Fibroblast of lung (primary cell): ENCODE results near the gene NMT1.
"Not testable (repeated sequence)": the region's sequence is repeated elsewhere in the genome, so short reads cannot be mapped to it uniquely, and the experiment has no call there.

Experiments
- CTCF ChIP-seq, 2 donors: IDR thresholded peaks in 1 of 2; conservative IDR thresholded peaks in 1 of 2; 1 replicate in 1 of 2; 2 replicates in 1 of 2; pipeline ENCODE4 v1.5.1; 2011 to 2012; ENCODE audit warnings: low read length in 2 of 2, control low read depth in 1 of 2, inconsistent platforms in 1 of 2, low read depth in 1 of 2, mild to moderate bottlenecking in 1 of 2
- EZH2 ChIP-seq: IDR thresholded peaks from 2 replicates; pipeline ENCODE4 v1.5.1; 2012; ENCODE audit warnings: low read length, control low read depth, mild to moderate bottlenecking; ENCODE audit errors: missing control alignments

- TF ChIP-seq CTCF (conservative IDR thresholded peaks at IDR 0.05 in 1 of 2, IDR thresholded peaks at IDR 0.05 in 1 of 2; ENCODE audit: low read depth in 1 of 2, low read length in 2 of 2); EZH2: not testable (repeated sequence)
Measured at GRCh38 chr17:45124797-45125122, 63.6 kb downstream of the NMT1 start.
